MM.1S (cell line): ENCODE data around the gene DENND1C.

Experiments used
- CTCF ChIP-seq: fragments of 300-600 bp; sonication (generic); IDR thresholded peaks from 2 replicates; pipeline ENCODE4 v1.5.1; 2016; ENCODE audit warnings: antibody characterized with exemption, low read length, mixed read lengths
- EZH2 ChIP-seq: fragments of 300-600 bp; sonication (generic); optimal IDR thresholded peaks from 2 replicates; pipeline ENCODE3; 2017; ENCODE audit warnings: low read depth, mild to moderate bottlenecking, antibody characterized with exemption, low read length, mixed read lengths

- no peak for TF ChIP-seq CTCF
- TF ChIP-seq EZH2, result no peak
Observed at GRCh38 chr19:6475321-6476108, 6.1 kb downstream of the DENND1C start.
